ENCODE results near the gene ERO1B. TPM values are rescaled to one million over a fixed set of nuclear protein-coding genes. Genes with fewer than 3 reads are reported as not detected.

ERO1B gene
- total RNA-seq, 2 experiments from 2014 or later, result 1.9 to 2.0 TPM

DNA sequence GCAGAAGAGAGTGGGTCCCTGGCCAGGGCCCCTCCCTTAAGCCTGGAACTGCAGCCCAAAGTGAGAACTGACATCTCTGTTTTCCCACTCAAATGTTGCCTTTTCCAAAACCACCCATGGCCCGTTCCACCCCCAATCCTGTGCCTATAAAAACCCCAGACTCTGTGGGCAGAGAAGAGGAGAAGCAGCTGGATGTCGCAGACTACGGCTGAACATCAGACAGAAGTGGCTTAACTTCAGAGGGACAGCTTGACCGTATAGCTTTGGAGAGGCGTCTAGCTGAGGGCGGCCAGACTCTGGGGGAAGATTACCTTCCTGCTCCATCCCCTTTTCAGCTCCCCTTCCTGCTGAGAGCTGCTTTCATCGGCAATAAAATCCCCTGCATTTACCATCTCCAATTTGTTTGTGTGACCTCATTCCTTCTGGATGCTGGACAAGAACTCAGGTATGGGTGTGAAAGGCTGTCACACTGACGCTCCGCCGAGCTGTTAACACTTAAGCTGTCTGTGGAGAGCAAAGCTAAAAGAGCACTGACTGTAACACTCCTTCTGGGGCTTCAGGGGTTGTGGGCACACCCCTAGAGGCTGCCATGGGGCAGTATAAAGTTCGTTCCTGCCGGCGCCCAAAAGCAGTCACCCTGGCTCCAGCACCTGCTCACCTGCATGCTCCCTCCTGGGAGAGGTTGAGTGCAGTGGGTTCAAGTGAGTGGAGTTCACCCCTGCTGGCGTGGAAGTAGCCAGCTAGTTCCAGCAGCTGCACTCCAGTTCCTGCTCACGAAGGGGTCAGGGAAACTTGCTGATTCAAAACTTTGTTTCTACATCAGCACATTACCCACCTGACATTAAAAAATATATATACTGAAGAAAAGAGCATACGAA is 19.6 kb upstream of the ERO1B start:
- TF ChIP-seq, protein P1, sequence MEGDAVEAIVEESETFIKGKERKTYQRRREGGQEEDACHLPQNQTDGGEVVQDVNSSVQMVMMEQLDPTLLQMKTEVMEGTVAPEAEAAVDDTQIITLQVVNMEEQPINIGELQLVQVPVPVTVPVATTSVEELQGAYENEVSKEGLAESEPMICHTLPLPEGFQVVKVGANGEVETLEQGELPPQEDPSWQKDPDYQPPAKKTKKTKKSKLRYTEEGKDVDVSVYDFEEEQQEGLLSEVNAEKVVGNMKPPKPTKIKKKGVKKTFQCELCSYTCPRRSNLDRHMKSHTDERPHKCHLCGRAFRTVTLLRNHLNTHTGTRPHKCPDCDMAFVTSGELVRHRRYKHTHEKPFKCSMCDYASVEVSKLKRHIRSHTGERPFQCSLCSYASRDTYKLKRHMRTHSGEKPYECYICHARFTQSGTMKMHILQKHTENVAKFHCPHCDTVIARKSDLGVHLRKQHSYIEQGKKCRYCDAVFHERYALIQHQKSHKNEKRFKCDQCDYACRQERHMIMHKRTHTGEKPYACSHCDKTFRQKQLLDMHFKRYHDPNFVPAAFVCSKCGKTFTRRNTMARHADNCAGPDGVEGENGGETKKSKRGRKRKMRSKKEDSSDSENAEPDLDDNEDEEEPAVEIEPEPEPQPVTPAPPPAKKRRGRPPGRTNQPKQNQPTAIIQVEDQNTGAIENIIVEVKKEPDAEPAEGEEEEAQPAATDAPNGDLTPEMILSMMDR (IDR thresholded peaks at IDR 0.05), result no peak
- H3K9me3 Mint-ChIP-seq, result no peaks in the 10 kb centered on the region
- peaks cover 3% of the 10 kb centered on the region for H3K4me1 Mint-ChIP-seq (ENCODE audit: low read depth)
- no peak overlapping the region for H3K4me3 Mint-ChIP-seq
- no peaks in the 10 kb centered on the region for H3K36me3 Mint-ChIP-seq (ENCODE audit: low read depth)
- no peak overlapping the region for H3K27ac Mint-ChIP-seq
- H3K27me3 Mint-ChIP-seq, result peaks cover 2% of the 10 kb centered on the region
- ATAC-seq, result no peak
- intact Hi-C loops (cut with micrococcal nuclease), result no loop called here
- CTCF ChIA-PET, result interaction anchor here (0.9 kb wide), 1 partner anchor 198 kb away, joined by 3 read pairs; no protein-coding TSS in a partner anchor
- no peak for DNase-seq
- POLR2A ChIA-PET, result interaction anchor here (1.4 kb wide), 1 partner anchor 159 kb away, joined by 3 read pairs; the partner anchor contains the start of gene GPR137B

DNA sequence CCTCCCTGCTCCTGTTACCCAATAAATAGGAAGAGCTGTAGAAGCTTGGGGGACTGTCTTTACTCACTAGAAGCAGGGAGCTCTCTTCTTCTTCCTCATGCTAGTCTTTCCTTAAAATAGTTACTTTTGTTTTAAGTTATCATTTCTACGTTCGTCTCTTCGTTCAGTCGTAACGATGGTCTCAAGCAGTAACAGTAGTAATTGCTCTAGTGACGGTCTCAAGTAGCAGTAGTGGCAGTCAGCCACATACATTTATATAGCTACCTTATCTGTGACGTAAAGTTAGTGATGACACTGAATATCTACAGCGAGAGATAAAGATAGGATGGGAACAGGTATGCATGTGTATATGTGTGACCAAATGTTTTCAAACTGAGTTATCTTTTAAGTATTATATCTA is 15.4 kb upstream of the ERO1B start:
- ChIA-PET CTCF (no interaction called here), POLR2A (no interaction called here)
- ATAC-seq (no peak), DNase-seq (no peak)
- H3K27ac Mint-ChIP-seq, result no peak overlapping the region
- no peaks in the 10 kb centered on the region for H3K4me1 Mint-ChIP-seq (ENCODE audit: low read depth)
- peaks cover 2% of the 10 kb centered on the region for H3K27me3 Mint-ChIP-seq
- no peak overlapping the region for H3K4me3 Mint-ChIP-seq
- H3K36me3 Mint-ChIP-seq (ENCODE audit: low read depth), result no peaks in the 10 kb centered on the region
- intact Hi-C loops (cut with micrococcal nuclease), result no loop called here
- TF ChIP-seq, protein P1 (IDR thresholded peaks at IDR 0.05), result no peak
- no peaks in the 10 kb centered on the region for H3K9me3 Mint-ChIP-seq

DNA sequence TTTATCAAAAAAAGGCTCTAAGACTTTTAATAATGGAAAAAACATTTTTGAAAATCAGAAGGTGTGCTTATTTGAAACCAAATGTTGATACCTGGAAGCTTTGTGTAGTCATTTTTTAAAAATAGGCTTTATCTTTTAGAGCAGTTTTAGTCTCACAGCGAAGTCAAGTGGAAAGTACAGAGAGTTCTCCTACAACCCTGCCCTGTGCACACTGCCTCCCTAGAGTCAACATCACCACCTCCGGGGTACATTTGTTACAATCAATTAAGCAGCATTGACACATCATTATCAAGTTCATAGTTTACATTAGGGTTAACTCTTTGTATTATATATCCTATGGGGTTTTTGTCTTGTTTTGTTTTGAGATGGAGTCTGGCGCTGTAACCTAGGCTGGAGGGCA is 10.7 kb upstream of the ERO1B start:
- DNase-seq (no peak), ATAC-seq (no peak)
- H3K27me3 Mint-ChIP-seq, result peaks cover 2% of the 10 kb centered on the region
- ChIA-PET CTCF (no interaction called here), POLR2A (no interaction called here)
- H3K9me3 Mint-ChIP-seq, result no peaks in the 10 kb centered on the region
- TF ChIP-seq, protein P1 (IDR thresholded peaks at IDR 0.05), result no peak
- no peaks in the 10 kb centered on the region for H3K4me1 Mint-ChIP-seq (ENCODE audit: low read depth)
- no peak overlapping the region for H3K4me3 Mint-ChIP-seq
- H3K36me3 Mint-ChIP-seq (ENCODE audit: low read depth), result no peaks in the 10 kb centered on the region
- intact Hi-C loops (cut with micrococcal nuclease), result no loop called here
- no peak overlapping the region for H3K27ac Mint-ChIP-seq

DNA sequence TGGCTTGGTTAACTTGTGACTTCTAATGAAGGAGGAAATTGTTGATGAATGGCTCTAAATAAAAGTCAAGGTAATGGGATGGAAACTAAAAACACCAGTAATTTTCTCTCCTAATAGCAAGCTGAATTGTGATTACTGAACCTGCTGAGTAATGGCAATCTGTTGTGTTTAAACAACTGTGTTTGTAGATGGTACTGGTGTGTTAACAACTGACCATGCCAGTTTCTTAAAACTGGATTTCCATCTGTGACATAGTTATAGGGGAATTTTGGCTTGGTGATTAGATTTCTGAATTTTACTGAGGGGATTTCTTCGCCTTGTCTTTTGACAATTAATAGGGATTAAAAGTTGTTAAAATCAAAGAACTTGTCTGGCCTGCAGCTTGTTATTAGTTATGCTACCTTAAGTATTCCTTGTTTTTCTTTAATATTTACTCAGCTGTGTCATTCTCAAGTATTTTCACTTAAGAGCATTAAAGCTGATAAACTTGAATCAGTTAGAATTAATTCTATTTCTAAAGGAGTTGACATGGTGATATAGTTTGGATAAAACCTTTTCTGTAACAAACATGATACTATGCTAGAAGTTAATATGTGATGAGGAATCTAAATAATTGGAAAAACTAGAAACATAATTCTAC is 7.9 kb upstream of the ERO1B start:
- ChIA-PET CTCF (interaction anchor here (0.6 kb wide), 1 partner anchor 21 kb away, joined by 4 read pairs; no protein-coding TSS in a partner anchor), POLR2A (no interaction called here)
- ATAC-seq, result no peak
- H3K4me3 Mint-ChIP-seq, result no peak overlapping the region
- DNase-seq, result no peak
- no peak overlapping the region for H3K27ac Mint-ChIP-seq
- H3K27me3 Mint-ChIP-seq, result no peaks in the 10 kb centered on the region
- intact Hi-C loops (cut with micrococcal nuclease), result loop anchor here (10.0 kb wide), 1 partner anchor 145 kb away; the partner anchor contains the start of gene GPR137B
- peaks cover 7% of the 10 kb centered on the region for H3K4me1 Mint-ChIP-seq (ENCODE audit: low read depth)
- H3K9me3 Mint-ChIP-seq, result no peaks in the 10 kb centered on the region
- H3K36me3 Mint-ChIP-seq (ENCODE audit: low read depth), result no peaks in the 10 kb centered on the region
- TF ChIP-seq, protein P1 (IDR thresholded peaks at IDR 0.05), result no peak

DNA sequence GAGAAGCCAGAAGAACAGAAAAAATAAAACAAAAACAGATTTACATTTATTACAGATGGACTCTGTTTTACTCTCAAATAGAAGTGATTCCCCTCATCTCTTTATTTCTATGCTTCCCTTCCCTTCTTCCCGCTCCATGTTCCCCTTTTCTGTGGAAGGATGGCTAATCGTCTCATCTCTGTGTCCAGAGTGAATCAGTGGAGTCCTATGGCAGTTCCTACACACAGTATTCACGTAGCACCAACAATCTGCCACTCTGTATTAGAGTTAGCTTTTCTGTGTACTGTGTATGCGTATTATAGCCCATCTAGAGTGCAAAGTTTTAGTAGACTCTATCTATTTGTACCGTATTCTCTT is 6.8 kb upstream of the ERO1B start:
- intact Hi-C loops (cut with micrococcal nuclease), result loop anchor here (10.0 kb wide), 1 partner anchor 144 kb away; the partner anchor contains the start of gene GPR137B
- TF ChIP-seq, protein P1 (IDR thresholded peaks at IDR 0.05), result no peak

More for the DNA sequence above, 6.8 kb upstream of the ERO1B start:
- Mint-ChIP-seq H3K4me1 (ENCODE audit: low read depth) (peaks cover 17% of the 10 kb centered on the region), H3K27me3 (no peaks in the 10 kb centered on the region), H3K36me3 (ENCODE audit: low read depth) (no peaks in the 10 kb centered on the region), H3K9me3 (no peaks in the 10 kb centered on the region), H3K4me3 (no peak overlapping the region), H3K27ac (no peak overlapping the region)
- DNase-seq (no peak), ATAC-seq (no peak)
- CTCF ChIA-PET, result no interaction called here
- POLR2A ChIA-PET, result no interaction called here

Measured in activated CD8-positive, alpha-beta T cell treated with anti-CD3 and anti-CD28 coated beads for 36 hours (primary cell).